ENCODE measurements around the gene POLR2L.

DNA sequence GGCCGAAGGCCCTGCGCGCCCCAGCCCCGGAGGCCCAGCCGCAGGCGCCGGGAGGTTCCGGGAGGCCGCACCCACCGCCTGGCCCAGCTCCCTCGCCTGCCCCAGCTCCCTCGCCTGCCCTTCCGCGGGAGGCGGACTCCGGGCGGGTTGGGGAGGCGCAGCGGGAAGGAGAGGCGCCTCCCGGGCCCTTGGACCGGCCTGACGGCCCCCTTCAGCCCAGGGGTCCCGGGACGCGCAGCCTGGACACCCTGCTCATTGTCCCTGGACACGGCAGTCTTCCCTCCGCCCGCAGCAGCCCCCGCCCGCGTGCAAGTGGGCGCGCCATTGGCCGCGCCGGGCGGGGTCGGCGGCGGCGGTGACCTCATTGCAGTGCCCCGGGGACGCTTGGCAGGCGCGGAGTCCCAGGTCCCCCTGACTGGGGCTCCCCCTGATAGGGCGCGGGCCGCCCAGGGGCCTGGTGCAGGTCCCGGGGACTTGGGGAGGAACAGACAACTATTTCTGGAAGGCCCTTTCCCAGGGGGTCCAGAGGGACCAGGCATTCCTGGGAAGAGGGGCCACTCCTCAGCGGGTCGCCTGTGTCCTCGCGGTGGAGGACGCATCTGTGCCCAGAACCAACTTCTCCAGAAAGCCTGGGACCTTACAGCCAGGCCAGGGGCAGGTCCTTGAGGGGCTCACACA is 9.1 kb downstream of the POLR2L start:
- no peak; the same call in 1 of the 2 replicates for TF ChIP-seq TAF1 (IDR thresholded peaks at IDR 0.05; ENCODE audit: borderline replicate concordance, insufficient read depth, low read length)
- TF ChIP-seq POLR2AphosphoS5 (IDR thresholded peaks at IDR 0.05; ENCODE audit: low read depth, low read length), result no peak
